NCI-H1105 (cell line): Measurements from ENCODE around the gene KDM2B.

ENCODE experiments used
- DNase-seq: peaks from one replicate; lab custom pipeline; 2025; lab: John Stamatoyannopoulos, UW

KDM2B gene

DNA sequence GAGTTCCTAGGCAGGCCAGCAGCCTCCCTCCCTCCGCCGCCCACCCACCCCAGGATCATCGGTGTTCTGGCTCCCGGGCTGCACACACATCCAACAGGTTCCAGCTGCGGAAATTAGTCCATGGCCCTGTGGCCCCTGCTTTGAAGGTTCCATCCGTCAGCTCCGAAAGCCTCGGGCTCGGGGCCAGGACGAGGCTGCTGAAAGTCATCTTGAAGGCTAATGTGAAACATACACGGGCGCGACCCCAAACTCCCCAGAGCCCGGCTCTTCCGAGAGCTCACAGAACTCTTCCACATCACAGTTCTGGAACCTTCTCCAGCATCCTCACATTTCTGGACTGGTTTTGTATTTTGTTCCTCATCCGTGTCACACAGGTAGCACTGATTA is 19.8 kb downstream of the KDM2B start:
- no peak for DNase-seq

DNA sequence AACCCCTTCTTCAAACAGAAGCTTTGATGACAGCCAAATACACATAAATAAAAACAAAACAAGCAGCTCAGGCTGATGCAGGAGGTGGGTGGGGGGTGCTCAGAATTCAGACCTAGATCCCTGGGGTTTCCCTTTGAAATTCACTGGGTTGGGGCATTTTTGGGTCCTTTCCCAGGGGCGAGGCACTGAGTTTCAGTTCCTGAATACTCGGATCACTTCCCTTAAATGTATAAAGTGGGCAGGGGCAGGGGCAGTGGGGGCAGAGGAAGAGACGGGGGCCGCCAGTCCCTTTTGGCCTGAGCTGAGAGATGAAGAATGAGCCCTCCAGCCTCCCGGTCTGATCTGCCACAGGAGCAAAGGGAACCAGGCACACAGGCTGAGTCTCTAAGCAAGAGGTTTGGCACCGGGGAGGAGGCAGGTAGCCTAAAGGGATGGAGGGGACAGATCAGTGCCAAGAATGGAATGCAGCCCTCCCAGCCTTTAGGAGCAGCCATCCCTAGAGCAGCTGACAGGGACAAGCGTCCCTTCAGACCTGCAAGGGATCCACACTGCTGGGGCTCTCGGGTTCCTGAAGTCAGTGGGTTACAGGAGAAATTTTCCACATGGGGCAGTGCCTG is 20.3 kb downstream of the KDM2B start:
- no peak for DNase-seq

DNA sequence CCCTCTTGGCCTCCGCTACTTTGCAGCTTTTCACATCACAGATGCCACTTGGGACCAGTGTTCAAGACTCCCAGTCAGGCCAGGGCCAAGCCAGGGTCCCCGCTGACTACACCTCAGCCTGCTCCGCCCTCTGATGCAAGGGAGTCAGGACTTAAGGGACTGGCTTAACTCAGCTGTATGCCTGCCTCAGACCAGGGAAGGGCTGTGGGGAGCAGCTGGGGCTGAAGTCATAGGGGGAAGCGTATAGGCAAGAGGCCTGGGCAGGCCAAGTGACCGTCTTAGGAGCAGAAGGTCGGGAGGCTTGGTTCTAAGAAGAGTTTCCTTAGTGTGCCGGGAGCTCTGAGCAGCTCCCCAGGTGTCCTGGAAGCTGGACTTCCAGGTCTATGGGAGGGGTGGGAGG is 21.9 kb downstream of the KDM2B start:
- DNase-seq = no peak

GRCh38 chr12:121550974-121551634 is 29.7 kb downstream of the KDM2B start:
- DNase-seq = no peak

DNA sequence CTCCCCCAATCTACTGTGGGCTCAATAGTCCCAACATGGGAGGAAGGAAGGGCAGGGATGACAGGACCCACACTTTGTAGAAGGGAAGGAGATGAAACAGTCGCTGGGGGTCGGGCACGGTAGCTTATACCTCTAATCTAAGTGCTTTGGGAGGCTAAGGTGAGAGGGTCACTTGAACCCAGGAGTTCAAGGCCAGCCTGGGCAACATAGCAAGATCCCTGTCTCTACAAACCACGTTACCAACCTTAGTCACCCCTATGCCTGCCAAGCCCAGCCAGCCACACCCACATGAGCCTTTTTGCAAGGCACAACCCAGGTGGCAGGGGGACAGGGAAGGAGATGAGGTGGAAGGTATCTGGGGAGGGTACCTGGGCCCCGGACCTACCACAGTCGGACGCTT is 31.7 kb downstream of the KDM2B start:
- DNase-seq = no peak

GRCh38 chr12:121545480-121545879 is 35.3 kb downstream of the KDM2B start:
- no peak for DNase-seq

DNA sequence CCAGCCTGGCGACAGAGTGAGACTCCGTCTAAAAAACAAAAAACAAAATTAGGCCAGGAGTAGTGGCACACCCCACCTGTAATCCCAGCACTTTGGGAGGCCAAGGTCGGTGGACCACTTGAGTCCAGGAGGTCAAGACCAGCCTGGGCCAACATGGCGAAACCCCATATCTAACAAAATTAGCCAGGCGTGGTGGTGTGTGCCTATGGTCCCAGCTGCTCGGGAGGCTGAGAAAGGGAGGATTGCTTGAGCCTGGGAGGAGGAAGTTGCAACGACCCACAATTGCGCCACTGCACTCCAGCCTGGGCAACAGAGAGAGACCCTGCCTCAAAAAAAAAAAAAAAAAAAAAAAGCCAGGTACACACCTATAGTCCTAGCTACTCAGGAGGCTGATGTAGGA is 37.0 kb downstream of the KDM2B start:
- no peak for DNase-seq

DNA sequence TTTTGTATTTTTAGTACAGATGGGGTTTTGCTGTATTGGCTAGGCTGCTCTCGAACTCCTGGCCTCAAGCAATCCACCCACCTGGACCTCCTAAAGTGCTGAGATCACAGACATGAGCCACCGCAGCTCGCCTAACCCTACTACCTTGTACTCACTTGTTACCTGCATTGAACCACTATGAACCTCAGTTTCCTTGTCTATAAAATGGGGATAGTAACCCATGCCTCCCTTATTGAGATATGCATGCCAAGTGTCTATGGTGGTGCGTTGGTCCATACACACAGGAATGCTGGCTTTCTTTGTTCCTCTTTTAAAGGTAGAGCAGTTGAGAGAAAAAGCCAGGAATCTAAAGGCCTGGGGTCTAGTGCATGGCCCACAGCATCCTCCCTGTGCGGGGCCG is 40.9 kb downstream of the KDM2B start:
- DNase-seq = no peak

DNA sequence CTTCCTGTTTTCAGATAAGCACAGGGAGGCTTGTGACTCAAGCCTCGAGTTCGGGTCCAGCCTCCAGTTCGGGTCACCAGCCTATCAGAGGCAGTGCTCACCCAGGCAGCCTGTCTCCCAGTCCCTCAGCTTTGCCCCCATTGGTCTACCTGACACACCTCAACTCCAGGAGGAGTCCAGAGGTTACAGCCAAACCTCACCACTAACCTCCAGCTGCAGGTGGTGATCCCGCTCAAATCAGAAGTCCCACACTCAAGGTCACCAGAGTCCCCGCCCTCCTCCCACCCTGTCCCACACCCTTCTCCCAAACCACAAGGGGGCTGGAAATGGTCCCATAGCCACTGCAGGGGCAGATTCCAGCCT is 42.1 kb downstream of the KDM2B start:
- peak; percentile 33 for DNase-seq

DNA sequence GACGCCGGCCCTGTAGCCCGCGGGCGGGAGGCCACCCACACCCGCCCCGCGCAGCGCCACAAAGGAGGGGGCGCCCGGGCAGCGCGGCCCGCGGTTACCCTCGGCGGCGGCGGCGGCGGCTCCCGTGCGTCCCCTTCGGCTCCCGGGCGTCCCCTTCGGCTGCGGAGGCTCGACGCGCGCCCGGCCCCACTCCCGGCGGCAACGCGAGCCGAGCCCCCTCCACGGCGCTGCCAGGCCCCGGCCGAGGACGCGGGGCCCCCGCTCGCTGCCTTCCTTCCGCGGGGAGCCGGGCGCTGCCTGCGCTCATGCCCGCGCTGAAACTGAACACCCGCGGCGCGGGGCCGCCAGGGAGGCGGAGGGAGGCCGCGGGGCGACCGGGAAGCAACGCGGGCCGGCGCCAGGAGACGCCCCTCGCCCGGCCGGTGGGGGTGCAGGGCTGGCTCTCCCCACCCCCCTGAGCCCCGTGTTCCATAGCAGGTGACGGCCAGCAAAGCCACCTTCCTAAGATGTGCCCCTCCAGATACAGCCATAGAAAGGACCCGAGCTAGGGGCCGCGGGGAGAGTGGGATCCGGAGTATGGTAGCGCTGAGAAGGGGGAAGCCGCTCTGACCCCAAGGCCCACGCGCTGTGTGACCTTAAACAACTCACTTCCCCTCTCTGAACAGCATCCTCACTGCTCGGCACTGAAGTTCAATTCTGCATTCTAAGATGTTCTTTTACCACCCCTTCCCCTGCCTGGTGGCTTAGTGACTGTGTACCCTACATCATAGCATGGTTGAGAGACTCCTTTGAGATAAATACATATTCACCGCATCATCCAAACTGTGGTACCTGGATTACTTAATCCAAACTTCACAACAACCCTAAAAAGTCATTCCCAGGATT is 42.8 kb downstream of the KDM2B start:
- DNase-seq = no peak

GRCh38 chr12:121536899-121537813 is 43.7 kb downstream of the KDM2B start:
- peak; percentile 75 for DNase-seq

GRCh38 chr12:121536054-121536898 is 44.5 kb downstream of the KDM2B start:
- DNase-seq = peak; percentile 92

GRCh38 chr12:121535150-121536053 is 45.4 kb downstream of the KDM2B start:
- no peak for DNase-seq

DNA sequence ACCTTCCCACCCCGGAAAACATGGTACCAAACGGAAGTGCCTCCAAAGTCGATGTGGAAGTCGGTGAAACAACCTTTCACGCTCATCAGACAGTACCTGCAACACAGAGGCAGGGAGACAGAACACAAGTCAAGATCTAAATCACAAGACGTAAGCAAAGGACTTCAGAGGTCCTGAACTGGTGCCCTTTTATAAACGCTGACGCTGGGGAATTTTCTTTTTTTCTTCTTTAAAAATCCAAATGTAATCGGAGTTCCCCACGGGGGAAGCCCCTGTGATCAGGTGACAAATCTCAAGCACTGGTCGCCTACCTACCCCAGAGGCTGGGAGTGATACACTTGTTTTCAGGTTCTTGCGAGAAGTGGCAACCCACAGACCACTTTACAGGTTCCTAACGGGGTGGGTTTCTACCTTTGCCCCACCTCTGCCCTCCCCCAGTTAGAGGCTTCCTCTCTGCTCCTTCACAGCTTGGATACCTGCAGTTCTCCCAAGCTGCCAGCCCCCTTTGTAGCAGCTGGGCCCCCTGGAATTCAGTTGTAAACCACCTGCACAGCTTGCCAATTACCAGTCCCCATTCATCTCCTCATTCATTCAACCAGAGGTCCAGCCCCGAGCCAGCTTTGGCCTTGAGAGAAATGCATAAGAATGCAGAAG is 46.2 kb downstream of the KDM2B start:
- no peak for DNase-seq

- DNase-seq = no peak
Observed at GRCh38 chr12:121533394-121534090, 47.3 kb downstream of the KDM2B start.

- no peak for DNase-seq
Observed at GRCh38 chr12:121532503-121533393, 48.1 kb downstream of the KDM2B start.

GRCh38 chr12:121531356-121531750 is 49.5 kb downstream of the KDM2B start:
- no peak for DNase-seq
